Measurements from ENCODE around the gene FGF8.

The FGF8 gene

DNA sequence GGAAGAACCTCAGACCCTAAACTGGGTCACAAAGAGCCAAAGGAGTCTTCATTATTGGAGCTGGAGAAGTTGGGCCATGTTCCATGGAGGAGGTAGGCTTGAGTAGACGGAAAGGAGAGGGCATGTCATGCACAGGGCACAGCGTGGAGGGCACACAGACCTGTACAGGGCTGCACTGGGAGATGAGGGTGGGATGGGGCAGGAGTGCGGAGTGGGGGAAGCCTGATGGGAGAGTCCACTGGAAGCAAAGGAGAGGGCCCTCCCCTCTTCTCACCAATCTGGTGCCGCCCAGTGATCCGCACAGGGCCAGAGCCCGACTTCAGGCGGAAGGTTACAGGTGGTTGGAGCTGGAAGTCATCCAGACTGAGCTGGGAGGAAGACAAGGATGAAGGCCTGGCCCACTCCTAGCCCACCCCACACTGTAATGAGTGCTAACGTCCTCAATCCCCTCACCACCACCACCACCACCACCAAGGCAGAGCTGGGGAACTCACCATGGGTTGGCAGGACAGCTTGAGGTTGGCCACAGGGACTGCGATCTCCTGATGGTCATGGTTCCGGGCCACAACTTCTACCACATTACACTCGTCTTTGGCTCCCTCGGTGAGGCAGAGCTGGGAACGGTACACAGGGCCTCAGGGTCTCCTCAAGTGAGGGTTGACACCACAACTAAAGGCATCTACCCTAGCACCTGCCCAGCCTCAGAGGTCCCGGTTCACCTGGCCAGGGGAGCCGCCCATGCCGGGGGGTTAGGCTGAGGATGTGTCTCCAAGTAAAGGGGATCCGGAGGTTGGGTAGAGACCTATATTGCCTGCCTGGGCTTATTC, 6.3 kb upstream of the FGF8 start:
- DNase-seq, result no peak

DNA sequence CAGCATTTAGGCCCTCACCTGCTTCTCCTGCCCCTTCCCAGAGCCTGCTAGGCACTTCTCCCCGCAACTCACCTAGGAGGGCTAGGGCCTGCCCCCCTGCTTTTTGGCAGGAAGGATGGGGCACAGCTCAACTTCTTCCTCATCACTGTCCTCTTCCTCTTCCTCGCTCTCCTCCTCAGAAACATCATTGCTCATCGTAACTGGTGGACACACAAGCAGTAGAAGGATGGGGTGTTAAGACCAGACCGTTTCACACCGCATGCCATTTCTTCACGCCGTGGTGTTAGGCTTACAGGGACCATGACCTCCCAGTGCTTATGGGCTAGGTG, 5.7 kb upstream of the FGF8 start:
- DNase-seq, result no peak

DNA sequence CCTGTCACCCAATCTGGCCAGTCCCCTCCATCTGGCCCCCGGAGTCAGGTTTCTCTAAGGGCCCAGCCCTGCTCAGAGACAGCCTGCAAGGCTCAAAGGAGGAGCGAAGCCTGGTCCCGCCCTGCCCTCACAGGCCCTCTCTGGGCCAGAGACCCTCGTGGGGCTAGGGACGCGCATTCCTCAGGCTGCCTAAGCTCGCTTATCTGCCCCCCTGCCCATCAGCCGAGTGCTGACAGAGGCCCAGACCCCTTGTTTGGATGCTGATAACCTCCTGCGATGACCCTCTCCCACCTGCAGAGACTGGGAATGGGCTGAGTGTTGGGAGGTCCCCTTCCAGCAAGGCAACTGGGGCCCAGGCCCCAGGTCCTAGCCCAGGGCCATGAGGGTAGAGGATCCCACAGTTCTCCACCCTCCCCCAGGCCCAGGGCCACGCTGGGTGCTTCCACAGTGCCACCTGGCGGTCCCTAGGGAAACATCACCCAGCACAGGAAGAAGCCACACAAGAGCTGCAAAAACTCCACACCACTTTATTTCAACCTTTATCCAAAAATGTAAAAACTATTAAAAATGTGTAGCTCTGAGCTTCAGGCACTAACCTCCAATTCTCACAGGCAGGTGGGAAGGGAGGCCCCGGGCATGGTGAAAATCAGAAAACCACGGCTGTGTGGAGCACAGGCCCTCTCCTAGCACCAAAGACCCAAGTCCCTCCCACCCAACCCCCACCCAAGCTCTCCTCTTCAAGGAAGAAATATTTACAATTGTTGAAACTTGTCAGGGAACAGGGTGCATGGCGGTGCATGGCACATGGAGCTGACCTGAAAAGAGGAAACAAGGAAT, 5.1 kb upstream of the FGF8 start:
- DNase-seq, result peak; percentile 80

DNA sequence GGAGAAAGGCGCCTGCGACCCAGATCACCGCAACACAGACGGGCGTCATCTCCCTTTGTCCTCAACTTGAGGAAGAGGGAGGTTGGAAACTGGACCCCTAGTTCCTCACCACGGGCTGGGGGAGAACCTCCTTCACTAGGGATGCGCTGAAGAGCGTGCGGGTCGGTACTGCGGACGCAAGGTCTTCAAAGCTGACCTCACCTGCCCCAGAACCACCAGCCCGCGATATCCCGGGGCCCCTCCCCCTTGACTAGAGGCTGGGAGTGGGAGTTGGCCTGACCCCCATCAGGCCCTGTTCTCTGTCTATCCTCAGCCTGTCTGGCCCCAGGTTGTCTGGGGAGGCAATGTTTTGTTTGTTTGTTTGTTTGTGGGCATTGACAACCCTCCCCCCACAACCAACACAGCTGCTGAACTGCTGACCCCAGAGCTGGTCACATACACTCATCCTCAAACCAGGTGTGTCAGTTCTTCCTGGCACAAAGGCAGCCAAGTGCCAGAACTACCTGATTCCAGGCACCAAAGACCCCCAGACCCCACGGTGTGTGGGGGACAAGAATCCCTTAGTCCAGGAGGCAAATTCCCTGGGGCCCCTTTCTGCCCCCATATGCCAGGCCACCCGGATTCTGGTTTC, 4.4 kb upstream of the FGF8 start:
- DNase-seq, result no peak

DNA sequence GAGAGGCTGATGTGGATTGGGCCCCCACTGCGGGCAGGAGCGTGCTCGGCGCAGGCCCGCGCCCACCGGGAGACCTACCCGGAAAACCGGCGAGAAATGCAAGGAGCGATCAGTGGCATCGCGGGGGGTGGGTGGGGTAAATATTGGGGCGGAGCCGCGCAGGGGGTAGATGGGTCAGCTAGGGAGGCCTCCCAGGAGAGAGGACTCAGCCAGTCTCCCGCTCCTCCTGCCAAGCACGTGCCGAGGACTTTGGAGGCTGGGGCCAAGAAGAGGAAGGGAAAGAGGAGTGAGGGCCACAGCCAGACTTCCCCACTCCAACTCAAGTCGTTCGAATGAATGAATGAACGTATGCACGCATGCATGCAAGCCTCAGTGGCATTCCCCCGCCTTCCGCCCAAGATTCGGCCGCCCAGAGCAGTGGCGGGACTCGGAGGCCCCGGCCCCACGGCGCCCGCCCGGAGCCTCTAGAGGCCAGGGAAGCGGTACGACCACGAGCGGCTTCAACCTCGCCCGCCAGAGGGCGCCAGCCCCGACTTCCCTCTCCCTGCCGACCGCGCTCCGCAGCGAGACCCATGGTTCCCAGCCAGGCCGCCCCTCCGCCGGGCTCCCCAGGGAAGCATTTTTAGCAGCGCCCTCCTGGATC, 3.8 kb upstream of the FGF8 start:
- DNase-seq, result peak; percentile 88

DNA sequence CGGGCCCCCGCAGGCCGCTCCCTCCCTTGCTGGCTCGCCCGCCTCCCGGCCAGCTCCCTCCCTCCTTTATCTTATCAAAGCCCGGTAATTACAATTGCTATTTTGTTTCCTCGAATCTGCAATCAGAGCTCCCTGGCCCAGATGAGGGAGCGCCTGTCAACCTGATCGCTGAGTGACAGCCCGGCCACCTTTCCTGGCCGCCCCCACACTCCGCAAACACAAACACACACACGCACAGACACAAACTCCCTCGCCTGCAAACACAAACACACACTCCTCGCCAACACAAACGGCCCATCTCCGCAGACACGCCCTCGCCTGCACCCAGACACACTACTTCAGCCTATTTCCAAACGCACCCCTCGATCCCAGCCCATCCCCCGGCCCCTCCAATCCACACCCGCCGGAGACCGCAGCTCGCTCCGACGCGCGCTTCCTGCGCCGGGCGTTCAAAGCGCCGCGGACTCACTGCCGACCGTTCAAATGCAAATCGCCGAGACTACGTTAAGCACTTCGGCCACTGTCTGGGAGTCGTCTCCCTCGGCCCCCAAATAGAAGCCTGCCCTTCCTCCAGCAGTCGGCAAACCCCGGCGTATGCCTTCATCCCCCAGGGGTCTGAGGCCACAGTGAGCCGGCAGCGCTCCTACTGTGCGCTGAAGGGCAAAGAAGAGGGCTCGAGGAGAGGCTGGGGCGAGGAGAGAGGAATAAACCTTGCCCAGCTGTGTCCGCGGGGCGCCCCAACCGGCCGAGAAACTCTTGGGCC, 3.0 kb upstream of the FGF8 start:
- peak; percentile 34 for DNase-seq

DNA sequence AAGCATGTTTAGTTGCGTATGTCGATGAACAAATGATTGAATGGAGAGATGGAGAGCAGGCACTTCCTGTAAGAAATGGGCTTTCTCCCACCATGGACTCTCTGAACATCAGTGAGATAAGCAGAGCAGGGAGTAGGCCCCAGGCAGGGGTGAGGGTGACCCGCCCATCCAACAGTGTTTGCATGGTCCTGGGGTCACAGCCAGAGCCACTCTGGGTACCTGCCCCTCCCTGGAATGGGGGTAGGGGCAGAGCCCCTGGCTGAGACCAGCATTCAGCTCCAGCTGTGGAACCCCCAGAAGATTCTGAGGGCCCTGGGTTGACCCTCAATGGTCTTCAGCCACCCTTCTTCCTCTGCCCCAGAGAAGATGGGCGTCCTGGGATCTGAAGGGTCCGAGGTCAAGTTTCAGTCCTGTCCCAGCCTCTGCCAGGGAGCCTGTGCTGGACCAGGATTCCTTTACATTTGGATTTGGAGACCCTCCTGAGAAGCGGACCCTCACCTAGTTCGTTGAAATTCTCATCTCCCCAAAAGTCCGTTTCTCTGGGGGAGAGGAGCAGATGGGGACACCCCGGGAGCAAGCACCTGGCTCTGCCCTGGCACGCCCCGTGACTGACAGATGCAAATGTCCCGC, 2.4 kb upstream of the FGF8 start:
- no peak for DNase-seq

DNA sequence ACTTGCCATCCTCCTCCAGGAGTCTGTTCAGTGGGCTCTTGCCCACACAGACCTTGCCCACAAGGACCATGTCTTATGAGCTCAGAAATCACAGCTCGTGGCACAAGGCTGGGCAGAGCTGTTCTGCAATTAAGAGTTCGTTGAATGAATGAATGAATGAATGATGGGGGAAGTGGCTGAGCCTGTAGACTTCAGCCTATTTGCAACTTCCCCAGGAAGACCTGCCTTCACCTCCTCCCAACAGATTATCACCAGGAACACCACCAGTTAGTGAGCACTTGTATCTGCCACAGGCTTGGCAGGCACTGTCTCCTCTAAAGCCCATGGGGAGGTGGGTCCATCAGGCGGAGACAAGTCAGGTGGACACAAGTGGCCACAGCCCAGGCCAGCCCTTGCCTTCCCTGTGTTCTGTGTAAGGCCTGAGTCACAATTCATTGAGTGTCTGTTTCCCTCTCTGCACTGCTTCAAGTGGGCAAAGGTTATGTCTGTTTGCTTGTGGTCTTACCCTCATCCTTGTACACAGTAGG, 1.8 kb upstream of the FGF8 start:
- DNase-seq, result no peak

DNA sequence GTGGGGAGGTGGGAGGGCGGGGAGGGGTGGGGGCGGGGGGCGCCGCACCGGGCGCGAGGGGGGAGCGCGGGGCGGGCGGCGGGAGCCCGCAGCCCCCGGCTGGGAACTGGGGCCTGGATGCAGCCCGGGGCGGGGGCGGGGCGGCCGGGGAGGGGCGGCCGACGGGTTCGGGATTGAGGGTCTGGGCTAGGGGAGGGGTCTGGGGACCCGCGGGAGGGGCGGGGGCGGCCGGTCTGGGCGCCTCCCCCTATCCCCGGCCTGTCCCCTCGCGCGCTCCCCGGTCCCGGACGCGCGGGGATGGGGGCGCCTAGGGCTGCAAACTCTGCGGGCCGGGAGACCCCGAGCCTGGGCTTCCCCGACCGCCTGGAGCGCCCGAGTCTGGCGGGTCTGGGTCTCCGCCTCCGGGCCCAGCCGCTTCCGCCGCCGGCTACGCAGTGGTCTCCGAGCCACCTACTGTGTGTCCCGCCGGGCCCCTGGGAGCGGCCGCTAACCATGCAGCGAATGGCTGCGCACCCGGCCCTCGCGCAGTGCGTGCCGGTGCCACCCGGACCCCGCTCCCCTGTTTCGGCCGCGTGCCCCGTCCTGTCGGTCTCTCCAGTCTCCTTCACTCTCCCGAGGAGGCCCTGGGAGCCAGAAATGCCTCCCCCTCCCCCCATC, 375 bp upstream of the FGF8 start:
- DNase-seq, result peak; percentile 22

DNA sequence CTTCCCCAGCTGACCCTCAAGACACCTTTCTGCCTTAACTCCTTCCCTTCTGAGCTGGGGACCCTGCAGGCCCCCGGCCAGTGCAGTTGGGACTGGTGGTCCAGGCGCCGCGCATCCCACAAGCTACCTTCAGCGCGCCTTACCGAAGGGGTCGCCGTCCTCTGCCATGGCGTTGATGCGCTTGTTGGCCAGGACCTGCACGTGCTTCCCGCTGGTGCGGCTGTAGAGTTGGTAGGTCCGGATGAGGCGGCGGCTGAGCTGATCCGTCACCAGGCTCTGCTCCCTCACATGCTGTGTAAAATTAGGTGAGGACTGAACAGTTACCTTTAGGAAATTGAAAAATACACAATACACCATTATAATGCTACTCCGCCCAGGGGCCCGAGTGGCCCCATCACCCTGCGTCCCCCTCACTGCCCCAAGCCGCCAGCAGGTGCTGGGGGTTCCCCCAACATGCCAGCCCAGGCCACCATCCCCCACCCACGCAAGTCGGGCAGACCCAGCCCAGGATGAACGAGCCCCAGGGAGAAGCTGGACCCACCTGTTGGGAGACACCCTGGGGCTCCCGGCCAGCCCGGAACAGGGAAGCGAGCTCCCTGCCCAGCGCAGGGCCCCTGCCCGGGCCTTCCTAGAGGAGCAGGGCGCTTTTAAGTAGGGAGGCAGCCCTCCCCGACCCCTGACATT, 1.2 kb downstream of the FGF8 start:
- DNase-seq, result peak; percentile 28

DNA sequence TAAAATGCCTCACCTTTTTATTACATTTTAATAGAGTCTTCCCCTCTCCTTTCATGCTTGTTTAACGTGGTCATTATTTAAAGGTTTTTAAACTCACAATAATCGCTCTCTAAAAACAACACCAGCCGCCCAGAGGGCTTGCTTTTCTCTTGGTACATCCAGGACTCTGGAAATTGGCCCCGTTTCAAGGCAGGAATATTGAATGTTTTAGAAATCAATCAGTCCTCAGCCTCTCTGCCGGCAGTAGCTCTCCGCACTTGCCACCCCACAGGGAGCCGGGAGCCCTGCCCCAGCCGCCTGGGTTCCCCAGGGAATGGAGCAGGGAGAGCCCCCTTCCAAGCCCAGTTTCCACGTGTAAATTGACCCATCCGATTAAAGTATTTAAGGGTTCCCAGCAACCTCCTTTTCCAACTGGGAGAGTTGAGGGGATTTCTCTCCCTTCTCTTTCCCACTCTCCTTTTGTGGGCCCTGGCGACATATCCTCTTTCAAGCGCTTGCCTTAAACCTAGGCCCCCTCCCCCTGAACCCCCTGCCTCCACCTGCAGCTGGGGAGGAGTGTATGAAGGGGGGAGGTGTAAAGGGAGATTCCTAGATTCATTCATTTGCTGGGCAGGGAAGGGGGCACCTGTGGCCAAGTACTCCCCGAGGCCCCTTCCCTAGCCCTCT, 1.9 kb downstream of the FGF8 start:
- no peak for DNase-seq

DNA sequence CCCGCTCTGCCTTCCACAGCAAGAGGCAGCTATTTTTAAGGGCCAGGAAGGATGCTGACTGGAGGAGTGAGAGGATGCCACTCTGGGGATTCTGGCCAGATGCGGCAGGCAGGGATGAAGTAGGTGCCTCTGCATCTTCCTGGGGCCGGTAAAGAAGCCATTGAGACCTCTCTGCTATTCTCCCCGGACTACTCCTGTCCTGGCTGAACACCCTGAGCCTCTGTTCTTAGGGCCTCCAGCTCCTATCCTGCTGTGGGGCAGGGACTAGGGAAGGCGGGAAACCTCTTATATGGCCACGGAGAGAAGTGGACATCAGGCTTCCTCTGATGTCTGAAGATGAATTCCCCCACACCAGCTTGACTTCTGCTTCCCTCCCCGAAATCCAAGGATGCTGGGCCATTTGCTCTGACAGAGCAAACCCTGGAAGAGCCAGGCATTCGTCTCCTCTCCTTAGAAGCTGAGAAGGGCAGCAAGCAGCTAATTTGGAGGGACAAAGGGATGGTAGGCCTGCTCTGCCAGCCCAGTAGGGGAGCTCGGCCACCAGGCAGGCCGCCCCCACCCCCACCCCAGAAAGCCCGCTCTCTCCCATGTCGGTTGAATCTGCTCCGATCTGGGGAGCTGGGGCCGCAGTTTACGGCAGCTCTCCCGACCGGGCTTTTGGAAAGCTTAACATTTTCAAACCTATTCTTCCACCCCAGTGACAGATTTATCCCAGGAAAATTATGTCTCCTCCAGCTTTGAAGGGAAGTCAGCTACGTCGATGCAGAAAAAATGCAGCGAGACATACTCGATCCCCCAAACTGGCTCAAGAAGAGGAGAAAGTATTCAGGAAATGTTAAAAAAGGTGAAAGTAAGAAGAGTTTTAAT, 2.8 kb downstream of the FGF8 start:
- DNase-seq, result no peak

DNA sequence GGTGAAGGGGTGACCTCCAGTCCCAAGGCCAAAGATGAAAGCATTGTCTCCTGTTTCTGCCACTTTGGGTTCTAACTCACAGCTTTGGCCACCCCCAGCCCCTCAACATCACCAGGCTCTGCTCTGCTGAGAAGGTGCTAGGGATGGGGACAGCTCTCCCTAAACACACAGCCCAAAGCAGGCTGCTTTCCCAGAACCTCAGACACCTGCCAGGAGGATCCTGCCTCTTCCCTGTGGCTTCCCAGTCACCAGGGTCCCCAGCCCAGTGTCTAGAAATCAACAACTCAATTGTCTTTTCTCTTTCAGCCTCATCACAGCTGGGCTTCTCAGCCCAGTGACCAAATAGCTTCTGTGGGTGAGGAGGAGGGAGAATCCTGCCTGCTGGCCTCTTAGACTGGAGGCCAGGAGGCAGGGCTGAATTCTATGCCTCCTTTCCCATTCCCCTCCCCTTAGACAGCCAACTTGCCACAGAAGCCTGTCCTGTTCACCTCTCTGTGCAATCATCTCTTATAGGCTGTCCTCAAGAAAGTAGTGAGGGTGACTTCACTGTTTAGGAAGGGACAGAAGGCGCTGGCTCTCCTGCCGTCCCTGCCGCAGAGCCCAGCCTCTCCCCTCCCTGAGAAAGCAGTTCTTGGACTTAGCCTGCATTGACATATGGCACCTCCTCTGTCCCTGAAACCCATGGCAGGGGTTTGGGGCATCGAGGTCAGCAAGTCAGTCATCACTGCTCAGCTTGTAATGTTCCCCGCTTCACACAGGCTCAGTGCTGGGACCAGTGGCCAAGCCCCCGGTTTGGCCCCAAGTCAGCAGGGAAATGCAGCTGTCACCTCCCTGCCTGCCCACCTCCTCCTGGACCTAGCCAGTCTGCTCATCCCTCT, 3.7 kb downstream of the FGF8 start:
- no peak for DNase-seq

DNA sequence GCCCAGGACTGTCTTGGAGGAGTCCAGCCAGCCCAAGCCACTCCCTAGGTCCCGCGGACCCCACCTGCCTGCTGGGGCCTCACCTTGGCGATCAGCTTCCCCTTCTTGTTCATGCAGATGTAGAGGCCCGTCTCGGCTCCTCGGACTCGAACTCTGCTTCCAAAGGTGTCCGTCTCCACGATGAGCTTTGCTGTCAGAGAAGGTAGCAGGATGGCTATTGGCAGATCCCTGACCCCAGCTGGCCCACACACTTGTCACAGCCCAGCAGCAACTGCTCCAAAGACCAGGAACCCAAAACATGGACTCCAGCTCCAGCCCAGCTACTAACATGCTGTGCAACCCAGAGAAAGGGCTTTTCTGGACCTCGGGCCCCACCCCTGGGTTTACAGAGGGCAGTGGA, 4.5 kb downstream of the FGF8 start:
- DNase-seq, result no peak

DNA sequence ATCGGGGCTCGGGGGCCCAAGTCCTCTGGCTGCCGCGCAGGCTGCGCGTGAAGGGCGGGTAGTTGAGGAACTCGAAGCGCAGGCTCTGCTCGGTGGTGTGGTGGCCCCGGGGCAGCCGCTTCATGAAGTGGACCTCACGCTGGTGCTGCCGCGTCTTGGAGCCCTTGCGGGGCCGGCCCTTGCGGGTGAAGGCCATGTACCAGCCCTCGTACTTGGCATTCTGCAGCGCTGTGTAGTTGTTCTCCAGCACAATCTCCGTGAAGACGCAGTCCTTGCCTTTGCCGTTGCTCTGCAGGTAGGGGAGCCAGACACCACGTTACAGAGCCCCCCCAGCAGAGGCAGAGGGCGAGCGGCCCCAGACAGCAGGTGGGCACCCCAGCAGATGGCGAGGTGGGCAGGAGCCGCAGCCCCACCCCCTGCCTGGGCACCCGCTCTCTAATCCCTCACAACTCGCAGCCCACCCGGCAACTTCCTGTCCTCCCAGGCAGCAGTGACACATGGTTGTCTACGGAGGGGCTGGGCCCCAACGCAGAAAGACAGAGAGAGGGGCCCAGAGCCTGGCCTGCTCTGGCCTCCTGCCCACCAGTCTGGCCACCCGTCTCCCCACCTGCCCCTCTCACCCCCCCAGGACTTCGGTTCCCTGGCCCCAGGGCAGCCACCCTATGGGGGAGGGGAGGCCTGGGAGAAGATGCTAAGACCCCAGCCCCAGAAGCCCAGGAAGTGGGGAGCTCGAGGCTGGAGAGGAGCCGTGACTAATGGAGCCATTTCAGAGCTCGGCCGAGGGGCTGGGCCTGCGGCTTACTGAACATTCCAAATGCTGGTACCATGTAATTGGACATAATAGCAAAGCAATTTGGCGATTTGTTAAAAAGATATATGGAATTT, 5.3 kb downstream of the FGF8 start:
- DNase-seq, result no peak

DNA sequence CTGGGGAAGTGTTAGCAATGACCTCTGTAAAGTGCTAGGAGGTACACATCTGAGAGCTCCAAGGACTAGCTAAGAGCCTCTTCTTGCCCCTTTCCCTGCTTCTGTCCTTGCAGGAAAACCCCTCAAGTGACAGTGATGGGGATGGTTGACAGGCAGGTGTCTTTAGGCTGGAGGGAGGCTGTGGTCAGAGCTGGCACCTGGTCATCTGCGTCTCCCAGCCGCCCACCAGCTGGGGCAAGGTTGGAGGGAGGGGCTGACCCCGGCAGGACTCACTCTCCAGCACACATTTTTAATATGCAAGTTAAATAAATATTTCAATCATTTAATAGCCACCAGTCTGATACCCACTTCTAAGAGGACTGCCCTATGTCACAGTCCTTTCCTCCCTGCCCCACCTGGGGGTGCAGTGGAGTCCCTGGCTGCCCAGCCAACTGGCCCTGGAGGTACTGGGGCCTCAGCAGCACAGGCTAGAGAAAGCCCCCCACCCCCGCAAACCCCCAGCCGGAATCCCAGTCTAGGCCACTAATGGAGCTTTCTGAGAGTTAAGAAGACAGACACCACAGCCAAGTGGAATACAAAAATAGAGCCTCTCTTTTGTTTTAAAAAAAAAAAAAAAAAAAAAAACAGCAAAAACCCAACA, 6.3 kb downstream of the FGF8 start:
- DNase-seq, result no peak

DNA sequence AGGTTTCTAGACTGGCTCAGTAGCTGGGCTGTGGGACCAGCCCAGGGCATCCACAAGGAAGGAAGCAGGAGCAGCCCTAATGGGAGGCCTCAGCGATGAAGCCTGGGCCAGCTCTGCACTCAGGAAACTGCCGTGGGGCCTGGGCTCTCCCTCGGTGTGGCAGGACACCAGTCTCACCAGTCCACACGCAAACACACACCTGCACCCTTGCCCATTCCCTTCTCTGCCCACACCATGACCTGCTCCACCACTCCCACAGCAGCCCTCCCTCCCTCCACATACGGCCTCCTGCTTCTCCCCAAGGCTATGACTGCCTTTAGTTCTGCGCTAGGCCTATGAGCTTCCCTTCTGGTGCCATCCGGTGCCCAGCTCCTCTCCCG, 7.1 kb downstream of the FGF8 start:
- DNase-seq, result no peak
